ENCODE data around the gene TRIM47.
"Not testable (repeated sequence)": the region's sequence is repeated elsewhere in the genome, so short reads cannot be mapped to it uniquely, and the experiment has no call there.

The TRIM47 gene

GRCh38 chr17:75891022-75891604, 12.7 kb upstream of the TRIM47 start:
- no peak for DNase-seq

GRCh38 chr17:75889454-75889853, 11.1 kb upstream of the TRIM47 start:
- DNase-seq, result no peak

GRCh38 chr17:75888484-75888883, 10.1 kb upstream of the TRIM47 start:
- no peak for DNase-seq

GRCh38 chr17:75885860-75886259, 7.5 kb upstream of the TRIM47 start:
- DNase-seq, result not testable (repeated sequence)

- DNase-seq, result no peak
These were observed 7.0 kb upstream of the TRIM47 start for GRCh38 chr17:75885431-75885830.

- DNase-seq, result no peak
These were observed 3.5 kb upstream of the TRIM47 start for GRCh38 chr17:75881678-75882454.

- DNase-seq, result no peak
These were observed 1.9 kb upstream of the TRIM47 start for GRCh38 chr17:75880266-75880665.

GRCh38 chr17:75877752-75878173, 618 bp downstream of the TRIM47 start:
- DNase-seq, result peak; percentile 75

GRCh38 chr17:75876938-75877751, 1.2 kb downstream of the TRIM47 start:
- DNase-seq, result peak; percentile 56

GRCh38 chr17:75876190-75876937, 2.0 kb downstream of the TRIM47 start:
- peak; percentile 84 for DNase-seq

GRCh38 chr17:75875940-75876189, 2.5 kb downstream of the TRIM47 start:
- DNase-seq, result no peak

- DNase-seq, result no peak
These were observed 3.0 kb downstream of the TRIM47 start for GRCh38 chr17:75875182-75875939.

- DNase-seq, result no peak
These were observed 3.8 kb downstream of the TRIM47 start for GRCh38 chr17:75874323-75875181.

- DNase-seq, result no peak
These were observed 4.6 kb downstream of the TRIM47 start for GRCh38 chr17:75873587-75874322.

- DNase-seq, result peak; percentile 56
These were observed 5.7 kb downstream of the TRIM47 start for GRCh38 chr17:75872434-75873351.

GRCh38 chr17:75870228-75870627, 8.2 kb downstream of the TRIM47 start:
- not testable (repeated sequence) for DNase-seq

GRCh38 chr17:75869282-75870141, 8.9 kb downstream of the TRIM47 start:
- DNase-seq, result no peak

- not testable (repeated sequence) for DNase-seq
These were observed 9.6 kb downstream of the TRIM47 start for GRCh38 chr17:75868730-75869281.
